AG04450 (cell line): ENCODE results near the gene GALK1. TPM values are rescaled to one million over a fixed set of nuclear protein-coding genes. Genes with fewer than 3 reads are reported as not detected.

Experiments used
- CTCF ChIA-PET: fragments of 300-600, 350-600 bp; formaldehyde crosslinking; extraction: SDS; loops from one replicate; lab custom pipeline; 2022; ENCODE audit warnings: antibody characterized with exemption, inconsistent platforms; lab: Charles Lee
- POLR2A ChIA-PET: fragments of 350-600 bp; formaldehyde crosslinking; extraction: SDS; loops from one replicate; lab custom pipeline; 2021; ENCODE audit warnings: antibody characterized with exemption, inconsistent platforms; lab: Yijun Ruan, JAX
- DNase-seq: peaks from one replicate; pipeline ENCODE4 v3.0.0-alpha.2; 2011; ENCODE audit warnings: low read depth, low spot score
- H3K27ac ChIP-seq: one replicate; pipeline ENCODE4 v1.5.1; 2012; ENCODE audit warnings: low read depth, low read length, control low read depth
- H3K27me3 ChIP-seq: one replicate; pipeline ENCODE4 v1.6.0; 2012; ENCODE audit warnings: low read length; ENCODE audit not compliant: control insufficient read depth, insufficient read depth
- H3K4me3 ChIP-seq: 2 replicates; pipeline ENCODE4 v1.5.1; 2011; ENCODE audit warnings: mild to moderate bottlenecking, low read depth, low read length, control low read depth
- H3K9me3 ChIP-seq: 2 replicates; pipeline ENCODE4 v1.5.1; 2012; ENCODE audit warnings: low read length; ENCODE audit not compliant: control insufficient read depth, insufficient read depth
- CTCF ChIP-seq: IDR thresholded peaks from 2 replicates; pipeline ENCODE4 v1.5.1; 2011; ENCODE audit warnings: low read depth, low read length, control low read depth, inconsistent platforms
- polyA plus RNA-seq: library from polyadenylated mRNA; depleted of rRNA; stranded (reverse); fragments of >200 nt; gene quantifications from 2 replicates; pipeline ENCODE4 v1.2.3, GENCODE V29; 2011

Gene GALK1
- polyA plus RNA-seq, 1 experiment, result 12.4 TPM

- no peak for DNase-seq
- Histone ChIP-seq H3K4me3 (no peak overlapping the region), H3K27ac (no peak overlapping the region), H3K9me3 (no peaks in the 10 kb centered on the region), H3K27me3 (peaks cover 4% of the 10 kb centered on the region)
- TF ChIP-seq CTCF, result no peak
- ChIA-PET POLR2A (interaction anchor here (0.9 to 4.1 kb wide), 2 partner anchors 8 to 13 kb away, joined by 3 to 22 read pairs; partner anchors contain the start of gene GALK1), CTCF (interaction anchor here (1.5 kb wide), 1 partner anchor 10 kb away, joined by 6 read pairs; no protein-coding TSS in a partner anchor)
Measured at GRCh38 chr17:75773121-75773807, 8.3 kb upstream of the GALK1 start.

GRCh38 chr17:75771334-75772281, 6.6 kb upstream of the GALK1 start:
- TF ChIP-seq CTCF, result peak; percentile 31; the same call in 1 of the 2 replicates
- CTCF ChIA-PET, result interaction anchor here (0.6 kb wide), 1 partner anchor 474 kb away, joined by 3 read pairs; no protein-coding TSS in a partner anchor
- Histone ChIP-seq H3K9me3 (no peaks in the 10 kb centered on the region), H3K27me3 (peaks cover 4% of the 10 kb centered on the region), H3K4me3 (no peak overlapping the region), H3K27ac (no peak overlapping the region)
- DNase-seq, result no peak
- POLR2A ChIA-PET, result interaction anchor here (0.6 to 2.0 kb wide), 3 partner anchors 8 to 123 kb away, joined by 3 to 21 read pairs (median 3); no protein-coding TSS in a partner anchor

- Histone ChIP-seq H3K27ac (no peak overlapping the region), H3K27me3 (peaks cover 4% of the 10 kb centered on the region), H3K9me3 (no peaks in the 10 kb centered on the region; the same call in 1 of the 2 replicates), H3K4me3 (no peak overlapping the region)
- TF ChIP-seq CTCF, result no peak
- DNase-seq, result no peak
- ChIA-PET CTCF (interaction anchor here (1.0 kb wide), 1 partner anchor 22 kb away, joined by 3 read pairs; no protein-coding TSS in a partner anchor), POLR2A (interaction anchor here (2.0 kb wide), 1 partner anchor 11 kb away, joined by 21 read pairs; no protein-coding TSS in a partner anchor)
Measured at GRCh38 chr17:75769536-75769935, 4.5 kb upstream of the GALK1 start.

- Histone ChIP-seq H3K4me3 (no peak overlapping the region), H3K27me3 (peaks cover 4% of the 10 kb centered on the region), H3K9me3 (no peaks in the 10 kb centered on the region; the same call in 1 of the 2 replicates), H3K27ac (no peak overlapping the region)
- POLR2A ChIA-PET, result interaction anchor here (0.6 to 1.2 kb wide), 2 partner anchors 12 to 145 kb away, joined by 3 to 5 read pairs; no protein-coding TSS in a partner anchor
- CTCF ChIA-PET, result no interaction called here
- no peak for DNase-seq
- TF ChIP-seq CTCF, result no peak
Measured at GRCh38 chr17:75767881-75768280, 2.9 kb upstream of the GALK1 start.
